BJ (cell line): ENCODE measurements around the gene CTNNA2. TPM values are rescaled to one million over a fixed set of nuclear protein-coding genes. Genes with fewer than 3 reads are reported as not detected.

Source experiments
- CTCF ChIA-PET: fragments of 350-600 bp; formaldehyde crosslinking; extraction: SDS; loops from one replicate; lab custom pipeline; 2021; ENCODE audit warnings: antibody characterized with exemption, inconsistent platforms; lab: Yijun Ruan, JAX
- POLR2A ChIA-PET: fragments of 300-600 bp; sonication (Branson Sonifier 250); formaldehyde crosslinking; extraction: SDS; loops from one replicate; lab custom pipeline; 2021; ENCODE audit warnings: antibody characterized with exemption; lab: Charles Lee
- DNase-seq: peaks from one replicate; pipeline ENCODE4 v3.0.0-alpha.2; 2011; ENCODE audit warnings: low read depth
- H3K27me3 ChIP-seq: 2 replicates; pipeline ENCODE4 v1.6.0; 2011; ENCODE audit warnings: low read length; ENCODE audit not compliant: control insufficient read depth, insufficient read depth
- H3K36me3 ChIP-seq: 2 replicates; pipeline ENCODE4 v1.5.1; 2011; ENCODE audit warnings: low read length; ENCODE audit not compliant: control insufficient read depth, insufficient read depth
- H3K4me3 ChIP-seq: 2 replicates; pipeline ENCODE4 v1.5.1; 2011; ENCODE audit warnings: low read depth, mild to moderate bottlenecking, control low read depth, low read length
- CTCF ChIP-seq: IDR thresholded peaks from 2 replicates; pipeline ENCODE4 v1.5.1; 2011; ENCODE audit warnings: low read depth, mild to moderate bottlenecking, control low read depth, inconsistent platforms, low read length, moderate library complexity; ENCODE audit not compliant: insufficient read depth
- polyA plus RNA-seq: library from polyadenylated mRNA; depleted of rRNA; stranded (reverse); fragments of >200 nt; gene quantifications from 2 replicates; pipeline ENCODE4 v1.2.3, GENCODE V29; 2011

Gene CTNNA2
- polyA plus RNA-seq, 1 experiment = not detected

- Histone ChIP-seq H3K27me3 (no peaks in the 10 kb centered on the region), H3K36me3 (no peaks in the 10 kb centered on the region), H3K4me3 (no peak overlapping the region)
- DNase-seq = no peak
- ChIA-PET CTCF (no interaction called here), POLR2A (no interaction called here)
- TF ChIP-seq CTCF = no peak
Observed at GRCh38 chr2:79817288-79817687, 304.4 kb downstream of the CTNNA2 start.

- no peaks in the 10 kb centered on the region for H3K36me3 ChIP-seq
- ChIA-PET CTCF (no interaction called here), POLR2A (no interaction called here)
- DNase-seq = no peak
- H3K27me3 ChIP-seq = no peaks in the 10 kb centered on the region
- TF ChIP-seq CTCF = no peak
- no peak overlapping the region for H3K4me3 ChIP-seq
Observed at GRCh38 chr2:79820281-79820680, 307.4 kb downstream of the CTNNA2 start.

GRCh38 chr2:79822136-79822535 lies 309.3 kb downstream of the CTNNA2 start:
- no peak for DNase-seq
- TF ChIP-seq CTCF = no peak
- Histone ChIP-seq H3K4me3 (no peak overlapping the region), H3K27me3 (no peaks in the 10 kb centered on the region), H3K36me3 (no peaks in the 10 kb centered on the region)
- ChIA-PET CTCF (no interaction called here), POLR2A (no interaction called here)

- no peaks in the 10 kb centered on the region for H3K36me3 ChIP-seq
- no peak for TF ChIP-seq CTCF
- DNase-seq = no peak
- ChIA-PET CTCF (no interaction called here), POLR2A (no interaction called here)
- no peaks in the 10 kb centered on the region for H3K27me3 ChIP-seq
- H3K4me3 ChIP-seq = no peak overlapping the region
Observed at GRCh38 chr2:79824086-79824786, 311.4 kb downstream of the CTNNA2 start.

GRCh38 chr2:79827881-79828280 lies 315.0 kb downstream of the CTNNA2 start:
- H3K36me3 ChIP-seq = no peaks in the 10 kb centered on the region
- no peaks in the 10 kb centered on the region for H3K27me3 ChIP-seq
- H3K4me3 ChIP-seq = no peak overlapping the region
- POLR2A ChIA-PET = no interaction called here
- CTCF ChIA-PET = no interaction called here
- no peak for TF ChIP-seq CTCF
- DNase-seq = no peak
